ENCODE measurements around the gene AJAP1.

The AJAP1 gene

GRCh38 chr1:4681026-4681425 is 26.6 kb downstream of the AJAP1 start:
- TF ChIP-seq CTCF (IDR thresholded peaks at IDR 0.05; ENCODE audit: borderline replicate concordance, insufficient read depth, low read depth, low read length) = no peak

GRCh38 chr1:4682607-4683220 is 28.3 kb downstream of the AJAP1 start:
- no peak overlapping the region for H3K4me3 ChIP-seq (ENCODE audit: low read depth, low read length)
- no peak for TF ChIP-seq CTCF (IDR thresholded peaks at IDR 0.05; ENCODE audit: borderline replicate concordance, insufficient read depth, low read depth, low read length)

More at GRCh38 chr1:4681026-4681425, 26.6 kb downstream of the AJAP1 start:
- no peak overlapping the region for H3K4me3 ChIP-seq (ENCODE audit: low read depth, low read length)

- no peak overlapping the region for H3K4me3 ChIP-seq (ENCODE audit: low read depth, low read length)
- TF ChIP-seq CTCF (IDR thresholded peaks at IDR 0.05; ENCODE audit: borderline replicate concordance, insufficient read depth, low read depth, low read length) = no peak
Observed at GRCh38 chr1:4684136-4684535, 29.7 kb downstream of the AJAP1 start.

GRCh38 chr1:4684864-4685522 is 30.6 kb downstream of the AJAP1 start:
- no peak for TF ChIP-seq CTCF (IDR thresholded peaks at IDR 0.05; ENCODE audit: borderline replicate concordance, insufficient read depth, low read depth, low read length)
- no peak overlapping the region for H3K4me3 ChIP-seq (ENCODE audit: low read depth, low read length)

- no peak overlapping the region for H3K4me3 ChIP-seq (ENCODE audit: low read depth, low read length)
- no peak for TF ChIP-seq CTCF (IDR thresholded peaks at IDR 0.05; ENCODE audit: borderline replicate concordance, insufficient read depth, low read depth, low read length)
Observed at GRCh38 chr1:4685523-4685865, 31.1 kb downstream of the AJAP1 start.

GRCh38 chr1:4687943-4688342 is 33.5 kb downstream of the AJAP1 start:
- no peak overlapping the region for H3K4me3 ChIP-seq (ENCODE audit: low read depth, low read length)
- TF ChIP-seq CTCF (IDR thresholded peaks at IDR 0.05; ENCODE audit: borderline replicate concordance, insufficient read depth, low read depth, low read length) = no peak

GRCh38 chr1:4689271-4689935 is 35.0 kb downstream of the AJAP1 start:
- H3K4me3 ChIP-seq (ENCODE audit: low read depth, low read length) = no peak overlapping the region
- no peak for TF ChIP-seq CTCF (IDR thresholded peaks at IDR 0.05; ENCODE audit: borderline replicate concordance, insufficient read depth, low read depth, low read length)
